ENCODE data around the gene INPP5A.

Gene INPP5A

DNA sequence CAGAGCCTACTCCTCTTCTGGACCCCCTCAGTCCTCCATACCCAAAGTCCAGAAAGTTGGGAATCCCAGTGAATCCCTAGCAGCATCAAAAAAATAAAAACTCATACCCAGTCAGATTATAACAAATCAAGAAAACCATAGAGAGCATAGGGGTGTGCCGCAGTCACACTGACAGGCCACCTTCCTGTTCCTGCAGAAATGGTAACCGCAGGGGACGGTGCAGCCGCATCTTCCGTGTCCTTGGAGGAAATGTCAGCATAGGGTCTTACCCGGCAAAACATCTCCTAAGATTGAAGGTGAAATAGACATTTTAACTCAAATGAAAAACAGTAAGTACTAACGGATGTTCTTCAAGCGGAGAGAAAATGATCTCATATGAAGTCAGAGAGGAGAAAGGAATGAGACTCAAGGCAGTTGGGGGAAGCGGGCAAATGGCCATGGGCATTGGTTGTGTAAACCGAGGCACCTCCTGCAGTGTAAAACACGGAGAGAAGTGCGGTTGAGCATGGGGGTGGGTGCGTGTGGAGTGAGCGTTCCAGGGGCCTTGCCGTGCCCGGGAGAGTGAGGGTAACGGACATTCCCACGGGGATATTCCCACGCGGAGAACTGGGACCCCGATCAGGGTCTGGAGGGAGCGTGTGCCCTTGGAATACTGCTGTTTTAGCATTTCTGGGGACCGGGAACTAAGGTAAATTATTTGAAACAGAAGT is 137.6 kb downstream of the INPP5A start:
- no peak overlapping the region for H3K4me3 ChIP-seq (ENCODE audit: low read depth, low read length)
- TF ChIP-seq, protein P1, sequence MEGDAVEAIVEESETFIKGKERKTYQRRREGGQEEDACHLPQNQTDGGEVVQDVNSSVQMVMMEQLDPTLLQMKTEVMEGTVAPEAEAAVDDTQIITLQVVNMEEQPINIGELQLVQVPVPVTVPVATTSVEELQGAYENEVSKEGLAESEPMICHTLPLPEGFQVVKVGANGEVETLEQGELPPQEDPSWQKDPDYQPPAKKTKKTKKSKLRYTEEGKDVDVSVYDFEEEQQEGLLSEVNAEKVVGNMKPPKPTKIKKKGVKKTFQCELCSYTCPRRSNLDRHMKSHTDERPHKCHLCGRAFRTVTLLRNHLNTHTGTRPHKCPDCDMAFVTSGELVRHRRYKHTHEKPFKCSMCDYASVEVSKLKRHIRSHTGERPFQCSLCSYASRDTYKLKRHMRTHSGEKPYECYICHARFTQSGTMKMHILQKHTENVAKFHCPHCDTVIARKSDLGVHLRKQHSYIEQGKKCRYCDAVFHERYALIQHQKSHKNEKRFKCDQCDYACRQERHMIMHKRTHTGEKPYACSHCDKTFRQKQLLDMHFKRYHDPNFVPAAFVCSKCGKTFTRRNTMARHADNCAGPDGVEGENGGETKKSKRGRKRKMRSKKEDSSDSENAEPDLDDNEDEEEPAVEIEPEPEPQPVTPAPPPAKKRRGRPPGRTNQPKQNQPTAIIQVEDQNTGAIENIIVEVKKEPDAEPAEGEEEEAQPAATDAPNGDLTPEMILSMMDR (IDR thresholded peaks at IDR 0.05; ENCODE audit: low read depth, low read length, missing control alignments): no peak
- DNase-seq (ENCODE audit: low read depth): no peak

DNA sequence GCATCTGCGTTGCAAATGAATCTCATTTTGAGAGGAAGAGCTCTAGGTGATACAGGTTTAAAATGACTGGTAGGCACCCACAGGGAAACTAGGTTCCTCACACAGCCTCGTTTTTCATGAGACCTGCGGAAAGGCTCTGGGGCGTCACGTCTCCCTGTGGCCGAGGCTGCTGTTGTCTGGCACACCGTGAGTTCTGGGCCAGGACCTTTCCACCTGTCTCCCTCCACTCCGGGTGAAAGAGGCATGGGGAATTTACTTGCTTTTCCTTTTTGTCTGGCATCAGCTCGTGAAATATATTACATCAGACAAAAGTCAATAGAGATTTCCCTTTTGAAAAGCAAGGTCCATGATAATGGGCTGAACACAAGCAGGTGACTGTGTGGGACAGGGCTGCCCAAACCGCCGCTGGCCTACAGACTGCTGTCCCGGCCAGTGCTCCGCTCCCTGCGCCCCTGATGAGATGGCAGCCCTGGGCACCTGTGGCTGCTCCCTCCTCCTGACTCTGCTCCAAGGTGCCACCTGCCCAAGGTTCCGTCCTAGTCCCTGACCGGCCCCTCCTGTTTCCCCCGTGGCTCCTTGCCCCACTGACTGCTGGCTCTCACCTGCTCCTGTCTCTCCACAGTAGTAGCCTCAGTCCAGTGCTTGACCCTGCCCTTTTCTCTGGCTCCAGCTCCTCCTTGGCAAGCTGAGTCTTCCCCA is 138.8 kb downstream of the INPP5A start:
- no peak for DNase-seq (ENCODE audit: low read depth)
- TF ChIP-seq, protein P1 (IDR thresholded peaks at IDR 0.05; ENCODE audit: low read depth, low read length, missing control alignments): no peak

DNA sequence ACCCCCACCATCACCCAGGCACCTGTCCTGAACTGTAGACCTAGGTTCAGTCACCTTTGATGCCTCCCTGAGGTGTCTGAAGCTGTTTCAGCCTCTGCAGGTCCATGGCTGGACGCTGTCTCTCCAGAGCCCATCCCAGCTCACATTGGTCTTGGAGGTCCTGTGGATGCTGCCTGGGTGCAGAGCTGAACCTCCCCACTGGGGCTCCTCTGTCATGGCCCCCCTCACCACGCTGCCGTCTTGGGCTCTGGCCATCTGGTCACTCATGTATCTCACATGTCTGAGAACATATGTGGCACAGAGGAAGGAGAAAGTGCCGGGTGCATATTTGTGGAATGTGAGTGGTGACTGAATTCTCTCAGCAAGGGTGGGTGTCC is 139.5 kb downstream of the INPP5A start:
- TF ChIP-seq, protein P1 (IDR thresholded peaks at IDR 0.05; ENCODE audit: low read depth, low read length, missing control alignments): no peak
- DNase-seq (ENCODE audit: low read depth): no peak
- no peak overlapping the region for H3K4me3 ChIP-seq (ENCODE audit: low read depth, low read length)

More for the DNA sequence above, 138.8 kb downstream of the INPP5A start:
- H3K4me3 ChIP-seq (ENCODE audit: low read depth, low read length): no peak overlapping the region

DNA sequence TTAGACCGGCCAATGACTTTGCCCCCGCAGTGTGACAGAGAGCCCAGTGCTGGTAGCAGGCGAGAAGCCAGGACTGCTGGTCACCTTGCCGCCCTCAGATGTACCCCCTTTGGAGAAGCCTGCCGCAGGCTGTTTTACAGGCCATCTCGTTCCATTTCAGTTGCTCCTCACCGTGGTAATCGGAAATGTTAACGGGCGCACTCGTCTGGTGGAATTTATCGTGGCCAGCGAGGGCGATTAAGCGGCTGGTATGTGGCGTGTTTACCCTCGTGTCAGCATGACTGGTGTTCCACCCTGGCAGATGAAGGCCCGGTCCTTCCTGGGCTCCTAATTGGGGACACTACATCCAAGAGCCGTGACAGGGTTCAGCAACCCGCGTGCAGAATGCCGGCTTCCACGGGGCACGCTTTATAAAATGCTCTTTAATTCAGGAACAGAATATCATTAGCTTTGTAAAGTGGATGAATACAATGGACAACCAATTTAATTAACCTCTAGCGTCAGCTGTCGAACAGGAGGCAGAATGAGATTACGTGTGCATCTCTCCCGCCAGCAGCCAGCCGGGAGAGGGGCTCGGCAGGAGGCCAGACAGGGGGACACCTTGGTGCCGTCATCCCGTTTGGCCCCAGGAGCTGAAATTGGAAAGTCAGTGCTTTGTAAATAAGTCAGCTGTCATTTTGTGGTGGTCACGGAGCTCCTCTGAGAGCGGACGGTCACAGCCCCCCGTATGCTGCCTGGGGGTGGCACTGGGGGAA is 140.1 kb downstream of the INPP5A start:
- no peak for DNase-seq (ENCODE audit: low read depth)
- no peak overlapping the region for H3K4me3 ChIP-seq (ENCODE audit: low read depth, low read length)
- TF ChIP-seq, protein P1 (IDR thresholded peaks at IDR 0.05; ENCODE audit: low read depth, low read length, missing control alignments): no peak

DNA sequence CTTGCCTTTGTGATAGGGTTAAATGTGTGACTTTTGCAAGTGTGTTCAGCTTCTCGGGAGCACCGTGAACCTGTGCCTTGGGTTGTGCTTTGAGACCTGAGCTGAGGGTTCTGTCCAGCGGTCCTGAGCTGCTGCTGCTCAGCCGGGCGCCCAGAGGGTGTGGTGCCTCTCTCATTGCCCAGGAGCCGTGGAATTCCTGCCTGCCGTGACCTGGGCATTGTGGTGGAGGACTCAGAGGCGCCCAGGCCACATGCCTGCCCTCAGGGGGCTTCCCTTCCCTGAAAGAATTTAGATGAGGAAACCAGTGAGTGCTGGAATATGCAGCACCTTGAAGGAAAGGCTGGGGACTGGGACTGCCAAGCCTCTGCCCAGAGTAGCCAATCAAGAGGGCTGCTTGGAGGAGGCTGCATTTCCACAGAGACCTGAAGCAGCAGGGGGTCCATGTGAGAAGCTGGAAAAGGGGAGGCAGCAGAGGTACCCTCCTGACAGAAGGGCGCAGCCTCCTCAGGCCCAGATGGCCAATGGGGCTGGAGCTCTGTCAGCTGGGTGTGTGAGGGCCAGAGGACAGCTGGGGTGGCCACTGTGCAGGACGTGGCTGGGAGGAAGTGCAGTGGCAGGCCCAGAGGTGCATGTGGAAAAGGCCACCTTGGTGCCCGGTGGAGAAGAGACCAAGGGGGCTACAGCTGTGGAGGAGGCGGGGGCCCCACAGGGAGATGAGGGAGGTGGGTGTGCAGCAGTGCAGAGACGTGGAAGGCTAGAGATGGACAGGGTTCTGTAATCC is 141.0 kb downstream of the INPP5A start:
- no peak overlapping the region for H3K4me3 ChIP-seq (ENCODE audit: low read depth, low read length)
- no peak for DNase-seq (ENCODE audit: low read depth)
- TF ChIP-seq, protein P1 (IDR thresholded peaks at IDR 0.05; ENCODE audit: low read depth, low read length, missing control alignments): no peak

DNA sequence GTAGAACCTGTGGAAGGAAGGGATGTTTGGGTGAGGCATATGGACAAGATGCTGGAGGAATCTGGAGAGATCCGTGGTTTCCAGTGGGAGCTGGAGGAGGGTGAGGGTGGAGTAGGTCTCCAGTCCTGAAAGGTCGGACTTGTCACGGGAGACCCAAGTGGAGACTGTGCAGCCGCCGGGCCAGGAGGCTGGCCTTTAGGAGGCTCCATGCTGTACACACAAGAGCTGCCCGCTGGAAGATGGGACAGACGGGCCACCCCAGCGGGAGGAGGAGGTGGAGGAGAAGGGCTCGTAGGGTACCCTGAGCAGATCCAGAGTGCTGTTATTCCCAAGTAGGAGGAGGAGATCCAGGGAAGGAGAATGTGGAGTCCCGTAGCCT is 141.6 kb downstream of the INPP5A start:
- TF ChIP-seq, protein P1 (IDR thresholded peaks at IDR 0.05; ENCODE audit: low read depth, low read length, missing control alignments): no peak
- no peak for DNase-seq (ENCODE audit: low read depth)
- H3K4me3 ChIP-seq (ENCODE audit: low read depth, low read length): no peak overlapping the region

Measured in GM12864 (cell line).